ENCODE results near the gene LGMN. TPM values are rescaled to one million over a fixed set of nuclear protein-coding genes. Genes with fewer than 3 reads are reported as not detected.
A peak's percentile ranks its signal among the peaks of the same experiment; 100 is the strongest.

The LGMN gene
- total and polyA plus RNA-seq, 9 of the 15 experiments (the other 6 are each of a cell fraction or from before 2014, with no cell fraction given): 0.05 to 1.4 (median 0.43) TPM; not detected in 2

DNA sequence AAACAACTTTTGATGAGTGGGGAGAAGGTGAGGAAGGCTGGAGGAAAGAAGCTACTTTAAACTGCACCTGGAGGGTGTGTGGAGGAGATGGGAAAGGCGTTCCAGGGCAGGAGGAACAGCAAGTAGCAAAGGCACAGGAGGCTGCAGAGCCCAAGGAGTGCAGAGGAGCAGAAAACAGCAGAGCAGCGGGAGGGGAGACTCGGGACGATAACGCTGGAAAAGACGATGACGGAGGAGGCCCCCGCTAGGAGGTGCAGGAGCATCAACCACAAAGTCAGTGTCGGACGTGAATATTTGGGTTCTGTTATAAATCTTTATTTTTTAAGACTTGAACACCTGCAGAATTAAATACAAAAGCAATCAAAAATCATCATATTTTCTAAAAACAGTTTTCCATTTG is 44.9 kb downstream of the LGMN start:
- no peaks in the 10 kb centered on the region for H3K36me3 ChIP-seq (ENCODE audit: control insufficient read depth, insufficient read depth, low read length)
- 0 out of 3 replicates have a peak, but pooled peaks have one; percentile 26 for ATAC-seq
- CTCF ChIA-PET (ENCODE audit: low intra/inter-chr PET ratio): no interaction called here
- FAIRE-seq: no peak
- no peak overlapping the region for H3K27ac ChIP-seq (ENCODE audit: extremely low read depth, low read depth, low read length)
- TF ChIP-seq ZFP1 (CRISPR knock-in tag; IDR thresholded peaks at IDR 0.05) (no peak), NFE2 (IDR thresholded peaks at IDR 0.05; ENCODE audit: low read depth) (no peak), JUND (IDR thresholded peaks at IDR 0.05; ENCODE audit: borderline replicate concordance, low read depth, low read length) (no peak), JUND (tag; IDR thresholded peaks at IDR 0.05; ENCODE audit: borderline replicate concordance, low read depth, low read length) (no peak), PHF21A (IDR thresholded peaks at IDR 0.05; ENCODE audit: borderline replicate concordance, low read depth) (no peak), HMGN3 (IDR thresholded peaks at IDR 0.05; ENCODE audit: borderline replicate concordance, extremely low read depth, insufficient read length, low read depth, low read length) (no peak), POLR3G (IDR thresholded peaks at IDR 0.05; ENCODE audit: extremely low read depth, insufficient read length, insufficient replicate concordance) (no peak), MITF (IDR thresholded peaks at IDR 0.05) (no peak), NFYB (IDR thresholded peaks at IDR 0.05; ENCODE audit: extremely low read depth, insufficient read length) (no peak)
- TF ChIP-seq, protein P1, sequence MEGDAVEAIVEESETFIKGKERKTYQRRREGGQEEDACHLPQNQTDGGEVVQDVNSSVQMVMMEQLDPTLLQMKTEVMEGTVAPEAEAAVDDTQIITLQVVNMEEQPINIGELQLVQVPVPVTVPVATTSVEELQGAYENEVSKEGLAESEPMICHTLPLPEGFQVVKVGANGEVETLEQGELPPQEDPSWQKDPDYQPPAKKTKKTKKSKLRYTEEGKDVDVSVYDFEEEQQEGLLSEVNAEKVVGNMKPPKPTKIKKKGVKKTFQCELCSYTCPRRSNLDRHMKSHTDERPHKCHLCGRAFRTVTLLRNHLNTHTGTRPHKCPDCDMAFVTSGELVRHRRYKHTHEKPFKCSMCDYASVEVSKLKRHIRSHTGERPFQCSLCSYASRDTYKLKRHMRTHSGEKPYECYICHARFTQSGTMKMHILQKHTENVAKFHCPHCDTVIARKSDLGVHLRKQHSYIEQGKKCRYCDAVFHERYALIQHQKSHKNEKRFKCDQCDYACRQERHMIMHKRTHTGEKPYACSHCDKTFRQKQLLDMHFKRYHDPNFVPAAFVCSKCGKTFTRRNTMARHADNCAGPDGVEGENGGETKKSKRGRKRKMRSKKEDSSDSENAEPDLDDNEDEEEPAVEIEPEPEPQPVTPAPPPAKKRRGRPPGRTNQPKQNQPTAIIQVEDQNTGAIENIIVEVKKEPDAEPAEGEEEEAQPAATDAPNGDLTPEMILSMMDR (IDR thresholded peaks at IDR 0.05 in 2 of 3, conservative IDR thresholded peaks at IDR 0.05 in 1 of 3; ENCODE audit: insufficient read depth in 2 of 3, low read depth in 1 of 3, low read length in 3 of 3): peak; percentile 2 to 12 (median 11); a peak in 1 of 6 replicates
- no TSS peak for BruUV-seq (replicated peaks)
- no peaks in the 10 kb centered on the region for H3K79me2 ChIP-seq (ENCODE audit: control insufficient read depth, insufficient read depth, low read length)
- no peaks in the 10 kb centered on the region for H3K4me1 ChIP-seq (replicated peaks in 1 of 2; ENCODE audit: control insufficient read depth in 2 of 2, insufficient read depth in 2 of 2, low read length in 2 of 2)
- H3K4me3 ChIP-seq: no peak overlapping the region
- no peaks in the 10 kb centered on the region for H3K9me3 ChIP-seq (replicated peaks; ENCODE audit: control insufficient read depth, insufficient read depth, low read depth, low read length)
- no peaks in the 10 kb centered on the region for H3K9me1 ChIP-seq (ENCODE audit: control insufficient read depth, insufficient read depth, low read length)
- H2AFZ ChIP-seq (ENCODE audit: low read depth, low read length): no peak overlapping the region
- no peaks in the 10 kb centered on the region for H4K20me1 ChIP-seq (replicated peaks; ENCODE audit: control insufficient read depth, insufficient read depth, low read length)
- POLR2A ChIA-PET: interaction anchor here (0.8 kb wide), 1 partner anchor 80 kb away, joined by 3 read pairs; no protein-coding TSS in a partner anchor
- H3K9ac ChIP-seq (ENCODE audit: insufficient read depth in 1 of 2, low read depth in 2 of 2, low read length in 2 of 2): no peak overlapping the region
- no peak overlapping the region for H3K4me2 ChIP-seq (ENCODE audit: insufficient read depth, low read length)
- intact Hi-C loops (cut with micrococcal nuclease) (no loop called here), in situ Hi-C loops (cut with MboI) (no loop called here)
- 3% methylated on average over 10 of the region's 10 CpGs for WGBS (ENCODE audit: insufficient coverage, low coverage, missing lambda C conversion rate)
- peaks cover 5 to 47% of the 10 kb centered on the region in 2 experiments; a peak in 3 of 5 replicates for H3K27me3 ChIP-seq (ENCODE audit: control insufficient read depth in 2 of 2, insufficient read depth in 2 of 2, low read length in 2 of 2)
- DNase-seq (ENCODE audit: extremely low read depth in 1 of 4, low spot score in 3 of 4): no peak
